ENCODE measurements around the gene CORO2A. TPM values are rescaled to one million over a fixed set of nuclear protein-coding genes. Genes with fewer than 3 reads are reported as not detected.

CORO2A gene
- total and polyA plus RNA-seq, 2 of the 13 experiments (the other 11 are each of a cell fraction or from before 2014, with no cell fraction given), result 14.4 to 15.3 TPM

DNA sequence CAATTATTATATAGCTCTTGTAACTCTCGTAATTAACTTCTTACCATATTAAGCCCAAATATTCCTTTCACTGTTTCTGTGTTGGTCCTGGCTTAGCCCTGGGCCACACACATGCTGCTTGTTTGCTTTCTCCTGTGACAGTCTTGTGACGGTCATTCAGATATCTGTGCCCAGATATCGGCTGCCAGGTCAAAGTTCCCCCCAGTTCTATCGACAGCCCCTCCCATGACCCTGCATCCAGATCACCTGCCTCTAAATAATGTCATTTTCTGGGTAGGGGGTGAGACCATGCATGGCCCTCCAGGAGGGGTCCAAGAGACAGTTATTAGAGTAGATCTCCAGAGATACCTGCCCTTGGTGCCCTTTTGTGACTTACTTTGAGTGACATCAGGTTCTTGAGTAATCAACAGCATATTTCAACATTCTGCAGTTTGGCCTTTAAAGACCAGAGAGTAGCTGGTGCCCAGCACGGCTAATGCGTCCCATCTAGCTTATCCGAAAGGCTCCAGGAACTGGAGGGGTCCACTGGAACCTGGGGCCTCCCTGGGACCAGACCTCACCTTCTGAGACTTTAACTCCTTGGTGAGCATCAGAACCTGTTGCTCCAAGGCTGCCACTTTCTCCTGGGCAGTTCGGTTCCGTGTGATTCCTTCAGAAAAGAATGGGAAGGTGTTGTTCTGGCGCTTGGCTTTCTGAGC lies 36.1 kb upstream of the CORO2A start (continued):
- TF ChIP-seq, protein P1, sequence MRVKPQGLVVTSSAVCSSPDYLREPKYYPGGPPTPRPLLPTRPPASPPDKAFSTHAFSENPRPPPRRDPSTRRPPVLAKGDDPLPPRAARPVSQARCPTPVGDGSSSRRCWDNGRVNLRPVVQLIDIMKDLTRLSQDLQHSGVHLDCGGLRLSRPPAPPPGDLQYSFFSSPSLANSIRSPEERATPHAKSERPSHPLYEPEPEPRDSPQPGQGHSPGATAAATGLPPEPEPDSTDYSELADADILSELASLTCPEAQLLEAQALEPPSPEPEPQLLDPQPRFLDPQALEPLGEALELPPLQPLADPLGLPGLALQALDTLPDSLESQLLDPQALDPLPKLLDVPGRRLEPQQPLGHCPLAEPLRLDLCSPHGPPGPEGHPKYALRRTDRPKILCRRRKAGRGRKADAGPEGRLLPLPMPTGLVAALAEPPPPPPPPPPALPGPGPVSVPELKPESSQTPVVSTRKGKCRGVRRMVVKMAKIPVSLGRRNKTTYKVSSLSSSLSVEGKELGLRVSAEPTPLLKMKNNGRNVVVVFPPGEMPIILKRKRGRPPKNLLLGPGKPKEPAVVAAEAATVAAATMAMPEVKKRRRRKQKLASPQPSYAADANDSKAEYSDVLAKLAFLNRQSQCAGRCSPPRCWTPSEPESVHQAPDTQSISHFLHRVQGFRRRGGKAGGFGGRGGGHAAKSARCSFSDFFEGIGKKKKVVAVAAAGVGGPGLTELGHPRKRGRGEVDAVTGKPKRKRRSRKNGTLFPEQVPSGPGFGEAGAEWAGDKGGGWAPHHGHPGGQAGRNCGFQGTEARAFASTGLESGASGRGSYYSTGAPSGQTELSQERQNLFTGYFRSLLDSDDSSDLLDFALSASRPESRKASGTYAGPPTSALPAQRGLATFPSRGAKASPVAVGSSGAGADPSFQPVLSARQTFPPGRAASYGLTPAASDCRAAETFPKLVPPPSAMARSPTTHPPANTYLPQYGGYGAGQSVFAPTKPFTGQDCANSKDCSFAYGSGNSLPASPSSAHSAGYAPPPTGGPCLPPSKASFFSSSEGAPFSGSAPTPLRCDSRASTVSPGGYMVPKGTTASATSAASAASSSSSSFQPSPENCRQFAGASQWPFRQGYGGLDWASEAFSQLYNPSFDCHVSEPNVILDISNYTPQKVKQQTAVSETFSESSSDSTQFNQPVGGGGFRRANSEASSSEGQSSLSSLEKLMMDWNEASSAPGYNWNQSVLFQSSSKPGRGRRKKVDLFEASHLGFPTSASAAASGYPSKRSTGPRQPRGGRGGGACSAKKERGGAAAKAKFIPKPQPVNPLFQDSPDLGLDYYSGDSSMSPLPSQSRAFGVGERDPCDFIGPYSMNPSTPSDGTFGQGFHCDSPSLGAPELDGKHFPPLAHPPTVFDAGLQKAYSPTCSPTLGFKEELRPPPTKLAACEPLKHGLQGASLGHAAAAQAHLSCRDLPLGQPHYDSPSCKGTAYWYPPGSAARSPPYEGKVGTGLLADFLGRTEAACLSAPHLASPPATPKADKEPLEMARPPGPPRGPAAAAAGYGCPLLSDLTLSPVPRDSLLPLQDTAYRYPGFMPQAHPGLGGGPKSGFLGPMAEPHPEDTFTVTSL (CRISPR knock-in tag; IDR thresholded peaks at IDR 0.05; ENCODE audit: borderline replicate concordance), result no peak
- TF ChIP-seq GATAD2A (CRISPR knock-in tag; IDR thresholded peaks at IDR 0.05), result peak; percentile 74; the same call in 1 of the 2 replicates
- no peak for TF ChIP-seq ZEB1 (IDR thresholded peaks at IDR 0.05; ENCODE audit: insufficient replicate concordance, low read depth)
- TF ChIP-seq ZNF44 (CRISPR knock-in tag; IDR thresholded peaks at IDR 0.05), result no peak
- TF ChIP-seq TBP (CRISPR knock-in tag; IDR thresholded peaks at IDR 0.05), result no peak
- no peak for TF ChIP-seq ZBTB42 (CRISPR knock-in tag; IDR thresholded peaks at IDR 0.05)
- peak; percentile 26; the same call in 1 of the 2 replicates for TF ChIP-seq RFXAP (CRISPR knock-in tag; IDR thresholded peaks at IDR 0.05; ENCODE audit: borderline replicate concordance)
- TF ChIP-seq SKI (IDR thresholded peaks at IDR 0.05; ENCODE audit: partially characterized antibody), result no peak
- TF ChIP-seq ZNF350 (CRISPR knock-in tag; IDR thresholded peaks at IDR 0.05; ENCODE audit: borderline replicate concordance, low read depth), result no peak; the same call in 1 of the 2 replicates
- no peak for TF ChIP-seq RFX1 (IDR thresholded peaks at IDR 0.05)
- TF ChIP-seq MTA1 (CRISPR knock-in tag; IDR thresholded peaks at IDR 0.05; ENCODE audit: borderline replicate concordance), result no peak
- TF ChIP-seq PHF20 (CRISPR knock-in tag; IDR thresholded peaks at IDR 0.05), result no peak
- no peak for TF ChIP-seq IKZF1 (IDR thresholded peaks at IDR 0.05)
- peak; percentile 40; the same call in 1 of the 2 replicates for TF ChIP-seq PPARG (CRISPR knock-in tag; conservative IDR thresholded peaks at IDR 0.05)
- TF ChIP-seq MAZ (IDR thresholded peaks at IDR 0.05; ENCODE audit: borderline replicate concordance, low read depth, low read length), result no peak
- TF ChIP-seq MAZ (CRISPR knock-in tag; IDR thresholded peaks at IDR 0.05; ENCODE audit: low read depth), result no peak
- TF ChIP-seq JDP2 (CRISPR knock-in tag; IDR thresholded peaks at IDR 0.05; ENCODE audit: borderline replicate concordance), result no peak
- TF ChIP-seq ZNF143 (CRISPR knock-in tag; IDR thresholded peaks at IDR 0.05), result no peak
- TF ChIP-seq ETV6 (CRISPR knock-in tag; conservative IDR thresholded peaks at IDR 0.05), result no peak
- TF ChIP-seq, protein P2, sequence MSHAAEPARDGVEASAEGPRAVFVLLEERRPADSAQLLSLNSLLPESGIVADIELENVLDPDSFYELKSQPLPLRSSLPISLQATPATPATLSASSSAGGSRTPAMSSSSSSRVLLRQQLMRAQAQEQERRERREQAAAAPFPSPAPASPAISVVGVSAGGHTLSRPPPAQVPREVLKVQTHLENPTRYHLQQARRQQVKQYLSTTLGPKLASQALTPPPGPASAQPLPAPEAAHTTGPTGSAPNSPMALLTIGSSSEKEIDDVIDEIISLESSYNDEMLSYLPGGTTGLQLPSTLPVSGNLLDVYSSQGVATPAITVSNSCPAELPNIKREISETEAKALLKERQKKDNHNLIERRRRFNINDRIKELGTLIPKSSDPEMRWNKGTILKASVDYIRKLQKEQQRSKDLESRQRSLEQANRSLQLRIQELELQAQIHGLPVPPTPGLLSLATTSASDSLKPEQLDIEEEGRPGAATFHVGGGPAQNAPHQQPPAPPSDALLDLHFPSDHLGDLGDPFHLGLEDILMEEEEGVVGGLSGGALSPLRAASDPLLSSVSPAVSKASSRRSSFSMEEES (CRISPR knock-in tag; IDR thresholded peaks at IDR 0.05), result peak; percentile 82
- TF ChIP-seq, protein P3, sequence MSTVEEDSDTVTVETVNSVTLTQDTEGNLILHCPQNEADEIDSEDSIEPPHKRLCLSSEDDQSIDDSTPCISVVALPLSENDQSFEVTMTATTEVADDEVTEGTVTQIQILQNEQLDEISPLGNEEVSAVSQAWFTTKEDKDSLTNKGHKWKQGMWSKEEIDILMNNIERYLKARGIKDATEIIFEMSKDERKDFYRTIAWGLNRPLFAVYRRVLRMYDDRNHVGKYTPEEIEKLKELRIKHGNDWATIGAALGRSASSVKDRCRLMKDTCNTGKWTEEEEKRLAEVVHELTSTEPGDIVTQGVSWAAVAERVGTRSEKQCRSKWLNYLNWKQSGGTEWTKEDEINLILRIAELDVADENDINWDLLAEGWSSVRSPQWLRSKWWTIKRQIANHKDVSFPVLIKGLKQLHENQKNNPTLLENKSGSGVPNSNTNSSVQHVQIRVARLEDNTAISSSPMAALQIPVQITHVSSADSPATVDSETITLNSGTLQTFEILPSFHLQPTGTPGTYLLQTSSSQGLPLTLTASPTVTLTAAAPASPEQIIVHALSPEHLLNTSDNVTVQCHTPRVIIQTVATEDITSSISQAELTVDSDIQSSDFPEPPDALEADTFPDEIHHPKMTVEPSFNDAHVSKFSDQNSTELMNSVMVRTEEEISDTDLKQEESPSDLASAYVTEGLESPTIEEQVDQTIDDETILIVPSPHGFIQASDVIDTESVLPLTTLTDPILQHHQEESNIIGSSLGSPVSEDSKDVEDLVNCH (CRISPR knock-in tag; IDR thresholded peaks at IDR 0.05), result no peak
- peak; percentile 82; the same call in 1 of the 2 replicates for TF ChIP-seq MEIS1 (CRISPR knock-in tag; IDR thresholded peaks at IDR 0.05; ENCODE audit: borderline replicate concordance)
- no peak for TF ChIP-seq HOXA3 (CRISPR knock-in tag; IDR thresholded peaks at IDR 0.05)

All from HepG2 (cell line).